Measurements from ENCODE around the gene CCBE1.
"Not testable (repeated sequence)": the region's sequence is repeated elsewhere in the genome, so short reads cannot be mapped to it uniquely, and the experiment has no call there.

GRCh38 chr18:59515956-59516355 lies 181.3 kb downstream of the CCBE1 start:
- TF ChIP-seq, protein P1, sequence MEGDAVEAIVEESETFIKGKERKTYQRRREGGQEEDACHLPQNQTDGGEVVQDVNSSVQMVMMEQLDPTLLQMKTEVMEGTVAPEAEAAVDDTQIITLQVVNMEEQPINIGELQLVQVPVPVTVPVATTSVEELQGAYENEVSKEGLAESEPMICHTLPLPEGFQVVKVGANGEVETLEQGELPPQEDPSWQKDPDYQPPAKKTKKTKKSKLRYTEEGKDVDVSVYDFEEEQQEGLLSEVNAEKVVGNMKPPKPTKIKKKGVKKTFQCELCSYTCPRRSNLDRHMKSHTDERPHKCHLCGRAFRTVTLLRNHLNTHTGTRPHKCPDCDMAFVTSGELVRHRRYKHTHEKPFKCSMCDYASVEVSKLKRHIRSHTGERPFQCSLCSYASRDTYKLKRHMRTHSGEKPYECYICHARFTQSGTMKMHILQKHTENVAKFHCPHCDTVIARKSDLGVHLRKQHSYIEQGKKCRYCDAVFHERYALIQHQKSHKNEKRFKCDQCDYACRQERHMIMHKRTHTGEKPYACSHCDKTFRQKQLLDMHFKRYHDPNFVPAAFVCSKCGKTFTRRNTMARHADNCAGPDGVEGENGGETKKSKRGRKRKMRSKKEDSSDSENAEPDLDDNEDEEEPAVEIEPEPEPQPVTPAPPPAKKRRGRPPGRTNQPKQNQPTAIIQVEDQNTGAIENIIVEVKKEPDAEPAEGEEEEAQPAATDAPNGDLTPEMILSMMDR (conservative IDR thresholded peaks at IDR 0.05 in 1 of 2, IDR thresholded peaks at IDR 0.05 in 1 of 2; ENCODE audit: low read depth in 1 of 2, low read length in 2 of 2) = not testable (repeated sequence)
- TF ChIP-seq EZH2 (IDR thresholded peaks at IDR 0.05; ENCODE audit: low read length, missing control alignments) = not testable (repeated sequence)
